GM21515 (cell line): Measurements from ENCODE around the gene AJUBA.
"Not testable (repeated sequence)": the region's sequence is repeated elsewhere in the genome, so short reads cannot be mapped to it uniquely, and the experiment has no call there.

Source experiments
- ATAC-seq: cut with Tn5 transposase; IDR thresholded peaks from one replicate; pipeline ENCODE4 v1.9.1; 2021; ENCODE audit not compliant: unreplicated experiment

The AJUBA gene

DNA sequence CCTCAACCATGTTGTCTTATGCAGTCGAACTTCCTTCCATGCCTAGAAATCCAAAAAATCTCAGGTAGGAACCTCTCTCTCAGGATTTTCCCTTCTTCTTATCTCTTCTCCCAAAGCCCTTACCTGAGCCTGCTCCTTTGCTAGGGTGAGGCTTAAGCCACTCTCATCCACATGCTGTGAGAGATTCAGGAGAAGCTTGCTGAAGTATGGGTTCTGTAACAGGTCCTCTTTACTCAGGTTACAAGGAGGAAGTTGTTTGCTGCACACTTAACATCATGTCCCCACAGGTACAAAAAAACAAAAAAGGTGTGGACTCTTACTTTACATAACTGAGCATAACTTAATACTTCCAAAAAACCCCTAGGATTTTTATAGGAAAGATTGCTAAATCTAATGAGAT lies 29.9 kb downstream of the AJUBA start:
- no peak for ATAC-seq

DNA sequence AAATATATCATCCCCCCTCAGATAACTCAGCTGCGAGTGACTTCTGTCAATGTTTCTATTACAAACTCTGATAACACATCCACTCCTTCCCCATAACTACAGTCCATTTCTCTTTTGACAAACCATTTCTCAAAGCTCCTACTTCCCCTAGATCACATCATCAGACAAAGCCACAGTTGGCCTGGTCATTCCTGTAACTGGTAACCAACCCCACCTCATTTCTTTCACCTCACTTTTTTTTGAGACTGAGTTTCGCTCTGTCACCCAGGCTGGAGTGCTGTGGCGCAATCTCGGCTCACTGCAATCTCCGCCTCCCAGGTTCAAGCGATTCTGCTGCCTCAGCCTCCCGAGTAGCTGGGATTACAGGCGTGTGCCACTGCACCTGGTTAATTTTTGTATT lies 30.6 kb downstream of the AJUBA start:
- not testable (repeated sequence) for ATAC-seq

DNA sequence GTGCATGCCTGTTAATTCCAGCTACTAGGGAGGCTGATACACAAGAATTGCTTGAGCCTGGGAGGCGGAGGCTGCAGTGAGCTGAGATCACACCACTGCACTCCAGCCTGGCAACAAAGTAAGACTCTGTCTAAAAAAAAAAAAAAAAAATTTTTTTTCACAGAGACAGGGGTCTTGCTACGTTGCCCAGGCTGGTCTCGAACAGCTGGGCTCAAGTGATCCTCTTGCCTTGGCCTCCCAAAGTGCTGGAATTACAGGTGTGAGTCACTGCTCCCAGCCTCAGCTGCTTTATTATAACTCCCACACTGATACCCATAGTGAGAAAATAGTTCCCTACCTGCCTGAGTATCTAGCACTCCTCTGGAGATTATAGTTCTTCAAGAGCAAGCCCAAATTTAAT lies 36.7 kb downstream of the AJUBA start:
- ATAC-seq = no peak

DNA sequence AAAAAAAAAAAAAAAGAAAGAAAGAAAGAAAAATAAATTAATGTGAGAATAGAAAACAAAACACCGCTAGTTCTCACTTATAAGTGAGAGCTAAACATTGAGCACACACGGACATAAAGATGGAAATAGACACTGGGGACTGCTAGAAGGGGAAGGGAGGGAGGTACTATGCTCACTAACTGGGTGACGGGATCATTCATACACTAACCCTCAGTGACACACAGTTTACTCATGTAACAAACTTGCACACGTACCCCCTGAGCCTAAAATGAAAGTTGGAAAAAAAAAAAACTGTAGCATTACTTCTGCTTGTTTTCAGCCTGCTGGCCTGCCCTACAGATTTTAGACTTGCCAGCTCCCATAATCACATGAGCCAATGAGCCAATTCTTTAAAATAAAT lies 42.7 kb downstream of the AJUBA start:
- no peak for ATAC-seq

DNA sequence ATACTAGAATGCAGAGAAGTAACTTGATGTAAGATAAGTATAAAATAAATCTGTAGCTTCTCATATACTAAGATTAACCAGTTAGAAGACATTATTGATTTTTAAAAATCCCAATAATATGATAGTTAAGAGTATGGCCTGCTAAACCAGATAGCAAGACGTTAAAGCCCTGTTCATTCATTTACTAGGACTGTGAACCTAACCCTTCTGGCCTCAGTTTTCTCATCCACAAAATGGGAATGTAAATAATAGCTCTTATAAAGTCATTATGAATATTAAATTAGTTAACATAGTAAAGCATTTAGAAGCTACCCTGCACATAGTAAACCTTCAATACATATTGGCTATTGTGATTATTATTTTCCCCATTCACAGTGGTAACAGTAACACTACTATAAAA lies 47.2 kb downstream of the AJUBA start:
- no peak for ATAC-seq

DNA sequence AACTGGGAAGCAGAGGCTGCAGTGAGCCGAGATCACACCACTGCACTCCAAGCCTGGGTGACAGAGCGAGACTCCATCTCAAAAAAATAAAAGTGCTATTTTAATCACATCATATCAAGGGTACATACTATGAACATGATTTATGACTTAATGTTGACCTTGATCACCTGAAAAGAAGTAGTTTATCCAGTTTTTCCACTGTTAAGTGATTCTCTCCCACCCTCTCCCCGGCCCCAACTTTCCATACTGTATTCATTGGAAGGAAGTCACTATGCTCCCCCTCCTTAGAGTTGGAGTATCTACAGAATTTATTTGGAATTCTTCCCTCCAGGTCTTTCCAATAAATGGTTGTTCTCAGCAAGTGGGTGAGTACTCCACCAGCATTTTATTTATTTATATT lies 50.2 kb downstream of the AJUBA start:
- no peak for ATAC-seq

DNA sequence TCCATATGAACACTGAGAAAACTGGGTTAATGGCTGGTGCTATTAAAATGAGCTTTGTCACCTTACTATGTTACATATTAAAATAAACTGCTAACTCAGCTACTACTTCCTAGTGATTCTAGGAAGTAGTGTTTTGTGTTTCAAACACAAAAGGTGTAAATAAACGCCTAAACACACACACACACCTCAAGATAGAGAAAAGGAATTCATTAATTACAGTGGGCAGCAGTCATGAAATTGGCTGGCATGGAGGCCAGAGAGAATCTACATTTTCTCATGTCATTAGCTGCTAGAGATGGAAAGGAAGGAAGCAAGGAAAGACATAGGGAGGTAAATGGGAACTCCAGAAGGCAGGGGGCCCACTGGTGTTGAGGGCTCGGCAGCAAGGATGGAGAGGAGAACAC lies 52.4 kb downstream of the AJUBA start:
- ATAC-seq = no peak

DNA sequence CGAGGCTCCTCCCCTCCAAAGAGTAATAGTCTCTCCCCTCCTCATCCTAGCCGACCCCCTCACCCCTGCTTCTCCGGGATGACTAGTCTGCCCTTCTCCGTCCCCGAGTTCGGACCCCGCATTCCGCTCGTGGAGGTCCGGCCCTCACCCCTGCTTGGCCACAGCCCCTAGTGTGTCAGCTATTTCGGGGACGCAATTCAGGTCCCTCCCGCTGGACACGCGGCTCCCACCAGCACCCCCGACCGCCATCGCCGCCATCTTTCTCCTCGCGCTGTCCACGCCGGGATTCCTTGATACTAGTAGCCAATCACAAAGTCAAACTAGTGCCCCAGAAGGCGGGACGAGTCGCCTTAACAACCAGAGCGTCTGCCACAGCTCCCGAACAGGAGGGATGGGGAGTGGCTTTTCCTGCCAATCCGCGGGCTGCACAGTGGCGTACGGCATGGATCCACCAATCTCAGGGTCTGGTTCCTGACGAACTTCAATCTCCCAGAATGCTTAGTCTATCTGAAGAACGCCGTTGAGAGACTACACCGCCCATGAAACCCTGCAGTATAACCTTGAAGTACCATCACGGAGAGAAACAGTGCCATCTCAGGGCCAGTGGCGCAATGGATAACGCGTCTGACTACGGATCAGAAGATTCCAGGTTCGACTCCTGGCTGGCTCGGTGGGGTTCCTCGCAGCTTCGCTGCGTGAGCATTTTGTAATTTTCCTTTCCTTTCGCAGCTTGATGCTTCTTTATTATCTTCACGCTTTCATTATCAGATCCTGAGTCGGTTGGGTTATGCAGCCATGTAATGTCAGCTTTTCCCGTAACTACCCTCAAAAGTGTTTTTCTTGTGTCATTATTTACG lies 53.0 kb downstream of the AJUBA start, which contains the start of gene PRMT5:
Gene PRMT5 (minus strand): TSS at position 273 of the 857 bp plus-strand sequence. CDS start 15 bp downstream, at position 258.
- peak; percentile 90 for ATAC-seq

DNA sequence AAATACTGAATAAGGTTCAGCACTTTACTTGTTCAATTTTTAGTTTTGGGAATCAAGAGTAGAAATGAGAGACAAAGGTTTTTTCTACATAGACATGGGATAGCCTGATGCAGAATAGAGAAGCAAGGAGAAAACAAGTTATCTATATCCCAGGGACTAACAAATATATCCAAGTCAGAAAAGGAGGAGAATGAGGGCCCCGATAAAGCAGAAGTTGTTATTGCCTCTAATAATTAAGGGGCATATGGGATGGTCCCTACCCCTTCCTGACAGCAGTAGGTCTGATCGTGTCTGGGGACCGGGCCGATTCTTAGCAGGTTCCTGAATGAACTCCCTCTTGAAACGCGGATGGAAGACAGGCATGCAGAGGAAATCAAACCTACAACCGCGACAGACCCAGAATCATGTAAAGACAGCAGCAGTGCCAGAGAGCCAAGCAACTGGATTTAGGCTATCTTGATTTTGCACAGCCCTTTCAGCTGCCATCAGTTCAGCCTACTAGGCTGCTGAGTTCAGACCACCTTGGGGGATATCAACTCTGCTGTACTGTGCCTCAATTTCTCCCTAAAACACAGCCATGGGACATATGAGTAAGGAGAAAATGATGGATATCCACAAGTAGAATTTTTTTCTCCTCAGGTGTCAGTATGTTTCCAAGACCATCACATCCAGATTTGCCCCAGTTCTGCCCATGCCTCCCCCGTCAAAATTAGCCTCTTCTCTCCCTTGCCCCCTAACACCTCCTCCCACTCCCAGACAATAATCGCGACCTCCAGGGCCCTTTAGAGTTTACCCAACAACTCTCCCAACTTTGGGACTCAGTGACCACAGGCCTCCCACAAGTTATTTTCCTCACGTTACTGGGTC lies 53.9 kb downstream of the AJUBA start:
- no peak for ATAC-seq

DNA sequence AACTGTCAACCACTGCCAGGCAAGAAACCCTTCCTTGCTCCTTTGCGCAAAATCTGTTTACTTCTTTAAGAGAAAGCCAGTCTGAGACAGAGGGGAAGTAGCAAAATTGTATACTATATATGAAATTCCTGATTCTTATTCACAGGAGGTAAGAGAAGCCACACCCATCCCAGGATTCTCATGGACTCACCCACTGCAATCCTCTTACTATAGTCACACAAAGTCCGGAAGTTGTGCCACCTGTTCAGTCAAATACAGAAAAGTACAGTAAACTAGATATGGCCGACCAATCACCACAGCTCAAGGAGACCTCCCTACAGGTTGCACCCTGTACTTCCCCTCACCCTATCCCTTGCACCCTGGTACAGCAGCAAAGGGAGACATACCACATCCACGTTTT lies 56.0 kb downstream of the AJUBA start:
- ATAC-seq = no peak

DNA sequence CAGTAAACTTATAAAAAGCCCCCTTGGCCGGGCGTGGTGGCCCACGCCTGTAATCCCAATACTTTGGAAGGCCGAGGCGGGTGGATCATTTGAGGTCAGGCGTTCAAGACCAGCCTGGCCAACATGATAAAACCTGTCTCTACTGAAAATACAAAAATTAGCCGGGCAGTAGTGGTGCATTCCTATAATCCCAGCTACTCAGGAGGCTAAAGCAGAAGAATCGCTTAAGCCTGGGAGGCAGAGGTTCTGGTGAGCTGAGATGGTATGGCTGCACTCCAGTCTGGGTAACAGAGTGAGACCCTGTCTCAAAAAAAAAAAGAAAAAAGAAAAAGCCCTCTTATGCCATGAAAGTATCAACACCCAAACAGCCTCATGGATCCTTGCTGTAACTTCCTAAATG lies 56.8 kb downstream of the AJUBA start:
- no peak for ATAC-seq

DNA sequence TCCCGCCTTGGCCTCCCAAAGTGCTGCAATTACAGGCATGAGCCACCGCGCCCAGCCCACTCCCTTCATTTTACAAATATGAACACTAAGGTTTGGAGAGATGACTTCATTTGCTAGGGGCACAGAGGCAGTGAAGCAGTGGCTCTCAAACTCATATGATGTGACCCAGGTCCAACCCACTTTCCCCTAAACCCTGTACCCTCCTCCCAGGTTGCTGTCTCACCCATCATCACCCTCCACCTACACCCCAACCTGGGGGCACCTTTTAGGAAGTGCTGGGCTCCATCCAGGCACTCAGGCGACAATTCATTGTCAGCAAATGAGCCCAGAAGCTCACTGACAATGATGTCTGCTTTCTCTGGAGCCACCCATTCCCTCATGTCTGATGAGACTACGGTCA lies 58.6 kb downstream of the AJUBA start:
- ATAC-seq = no peak

DNA sequence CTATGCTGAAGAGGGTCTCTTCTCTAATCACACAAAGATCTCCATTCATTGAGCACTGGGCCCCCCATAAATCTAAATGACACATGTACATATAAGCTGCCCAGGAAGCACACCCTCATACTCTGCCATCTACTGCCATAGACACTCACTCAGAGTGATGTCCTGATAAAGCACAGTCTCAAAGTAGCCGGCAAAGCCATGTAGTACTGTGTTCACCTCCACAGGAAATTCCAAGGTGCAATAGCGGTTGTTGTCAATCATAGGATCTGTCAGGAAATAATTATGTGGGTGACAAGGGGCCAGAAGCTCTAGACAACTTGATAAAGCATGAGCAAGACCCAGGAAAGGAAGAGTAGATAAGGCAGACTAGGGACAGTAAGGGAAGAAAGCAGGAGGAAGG lies 60.1 kb downstream of the AJUBA start:
- ATAC-seq = no peak
